ENCODE results near the gene SETD1A. TPM values are rescaled to one million over a fixed set of nuclear protein-coding genes. Genes with fewer than 3 reads are reported as not detected.
A peak's percentile ranks its signal among the peaks of the same experiment; 100 is the strongest.

Gene SETD1A
- total and polyA plus RNA-seq, 9 of the 15 experiments (the other 6 are each of a cell fraction or from before 2014, with no cell fraction given), result 0.08 to 36.0 (median 4.2) TPM

DNA sequence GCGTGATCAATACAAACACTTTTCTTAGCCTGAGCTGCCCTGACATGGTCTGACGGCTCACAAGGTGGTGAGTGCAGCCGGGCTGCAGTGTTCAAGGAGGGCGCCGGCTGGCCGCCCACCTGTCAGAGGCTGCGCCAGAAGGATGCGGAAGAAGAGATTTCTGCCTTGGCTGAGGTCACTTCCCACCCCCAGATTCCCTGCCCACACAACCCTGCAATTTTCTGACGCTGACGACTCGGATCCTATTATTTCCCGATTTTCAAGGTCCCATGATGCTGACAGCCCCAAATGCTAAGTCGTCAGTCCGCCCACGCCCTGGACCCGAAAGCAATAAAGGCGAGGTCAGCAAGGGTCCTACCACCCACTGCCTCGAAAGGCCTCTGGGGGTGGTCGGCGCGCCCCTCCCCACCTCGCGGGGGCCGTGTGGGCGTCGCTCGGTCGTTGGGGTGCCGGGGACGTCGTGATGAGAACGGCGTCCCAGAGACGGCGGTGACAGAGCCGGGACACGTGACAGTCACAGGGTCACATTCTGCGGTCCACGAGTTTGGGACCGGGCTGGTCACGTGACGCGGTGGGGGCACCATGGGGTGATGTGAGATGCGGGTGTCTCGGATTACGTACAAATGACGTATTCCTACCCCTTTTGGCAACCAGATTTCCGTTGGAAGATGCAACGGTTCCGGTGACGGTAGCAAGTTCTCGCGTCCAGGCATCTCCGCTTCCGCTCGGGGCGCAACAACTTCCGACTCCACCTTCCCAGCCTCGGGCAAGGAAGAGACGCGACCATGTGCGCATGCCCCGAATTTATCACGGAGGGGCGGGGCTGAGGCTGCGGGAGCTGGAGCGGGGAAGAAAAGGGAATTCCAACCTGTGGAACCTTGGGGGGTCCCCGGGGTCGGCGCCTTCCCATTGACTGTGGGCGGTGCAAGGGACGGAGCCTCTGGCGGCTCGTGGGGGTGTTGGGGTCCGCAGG lies 75.5 kb downstream of the SETD1A start, which contains the start of gene STX4 (continued):
- TF ChIP-seq NRF1 (conservative IDR thresholded peaks at IDR 0.05 in 1 of 2, IDR thresholded peaks at IDR 0.05 in 1 of 2) (peak; percentile 81 to 87), MYNN (IDR thresholded peaks at IDR 0.05) (peak; percentile 34; the same call in 1 of the 2 replicates), MYNN (CRISPR knock-in tag; IDR thresholded peaks at IDR 0.05) (no peak), HDAC3 (IDR thresholded peaks at IDR 0.05; ENCODE audit: borderline replicate concordance, partially characterized antibody) (no peak), ZNF347 (CRISPR knock-in tag; IDR thresholded peaks at IDR 0.05; ENCODE audit: low read depth) (no peak), YBX1 (IDR thresholded peaks at IDR 0.05) (no peak), ZFP36 (IDR thresholded peaks at IDR 0.05; ENCODE audit: low read depth, low read length, partially characterized antibody) (no peak), ZSCAN29 (IDR thresholded peaks at IDR 0.05) (no peak), CBX8 (IDR thresholded peaks at IDR 0.05; ENCODE audit: borderline replicate concordance, extremely low read depth, low read depth, low read length, poor library complexity, severe bottlenecking) (no peak), ZNF165 (CRISPR knock-in tag; IDR thresholded peaks at IDR 0.05; ENCODE audit: borderline replicate concordance) (no peak), ZNF408 (CRISPR knock-in tag; IDR thresholded peaks at IDR 0.05; ENCODE audit: low read depth) (no peak), ZBTB34 (CRISPR knock-in tag; IDR thresholded peaks at IDR 0.05) (no peak), RBM25 (IDR thresholded peaks at IDR 0.05; ENCODE audit: low read depth, low read length, severe bottlenecking) (no peak), POLR3G (IDR thresholded peaks at IDR 0.05; ENCODE audit: extremely low read depth, insufficient read length, insufficient replicate concordance) (no peak), SMARCA4 (IDR thresholded peaks at IDR 0.05) (peak; percentile 29; the same call in 1 of the 2 replicates), ADNP (tag; IDR thresholded peaks at IDR 0.05) (no peak), HDAC6 (IDR thresholded peaks at IDR 0.05; ENCODE audit: low read depth, low read length) (no peak), ZNF140 (CRISPR knock-in tag; IDR thresholded peaks at IDR 0.05) (no peak), TAF1 (IDR thresholded peaks at IDR 0.05; ENCODE audit: control insufficient read depth, extremely low read depth, insufficient read depth, low read length, severe bottlenecking) (no peak), ETV5 (CRISPR knock-in tag; IDR thresholded peaks at IDR 0.05; ENCODE audit: low read depth) (peak; percentile 65; the same call in 1 of the 2 replicates), CCNT2 (IDR thresholded peaks at IDR 0.05; ENCODE audit: borderline replicate concordance, extremely low read depth, insufficient read length, low read depth, low read length) (peak; percentile 10), ZNF655 (CRISPR knock-in tag; IDR thresholded peaks at IDR 0.05) (no peak), DNMT1 (IDR thresholded peaks at IDR 0.05) (no peak), TBP (optimal IDR thresholded peaks at IDR 0.05; ENCODE audit: low read depth, low read length) (peak; percentile 51), PTBP1 (IDR thresholded peaks at IDR 0.05; ENCODE audit: low read depth, low read length) (no peak)
- TF ChIP-seq, protein P1, sequence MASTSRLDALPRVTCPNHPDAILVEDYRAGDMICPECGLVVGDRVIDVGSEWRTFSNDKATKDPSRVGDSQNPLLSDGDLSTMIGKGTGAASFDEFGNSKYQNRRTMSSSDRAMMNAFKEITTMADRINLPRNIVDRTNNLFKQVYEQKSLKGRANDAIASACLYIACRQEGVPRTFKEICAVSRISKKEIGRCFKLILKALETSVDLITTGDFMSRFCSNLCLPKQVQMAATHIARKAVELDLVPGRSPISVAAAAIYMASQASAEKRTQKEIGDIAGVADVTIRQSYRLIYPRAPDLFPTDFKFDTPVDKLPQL (IDR thresholded peaks at IDR 0.05; ENCODE audit: extremely low read depth, insufficient read length), result no peak
